Colonic mucosa (tissue), 4 donors: Measurements from ENCODE around the gene SEMA5A. TPM values are rescaled to one million over a fixed set of nuclear protein-coding genes. Genes with fewer than 3 reads are reported as not detected.

ENCODE experiments used
- DNase-seq: peaks from one replicate; pipeline ENCODE4 v3.0.0-alpha.2; 2020
- H3K27ac ChIP-seq: fragments of 200-600 bp; one replicate; pipeline ENCODE4 v1.8.0; 2021
- H3K27me3 ChIP-seq: fragments of 200-600 bp; one replicate; pipeline ENCODE4 v1.8.0; 2021
- H3K36me3 ChIP-seq: fragments of 200-600 bp; one replicate; pipeline ENCODE4 v1.8.0; 2021
- H3K4me1 ChIP-seq: fragments of 200-600 bp; one replicate; pipeline ENCODE4 v1.8.0; 2021; ENCODE audit warnings: mild to moderate bottlenecking
- H3K4me3 ChIP-seq: fragments of 200-600 bp; one replicate; pipeline ENCODE4 v1.8.0; 2021
- H3K9ac ChIP-seq, 2 donors: one replicate each; pipeline ENCODE4 v1.7.0; 2013; ENCODE audit warnings: control low read depth in 2 of 2, low read depth in 2 of 2, low read length in 2 of 2
- H3K9me3 ChIP-seq: fragments of 200-600 bp; one replicate; pipeline ENCODE4 v1.8.0; 2021
- CTCF ChIP-seq: fragments of 200-600 bp; IDR thresholded peaks from one replicate; pipeline ENCODE4 v1.8.0; 2022; ENCODE audit warnings: antibody characterized with exemption, mild to moderate bottlenecking
- intact Hi-C: fragments of 100-400 bp; cut with DNase I; formaldehyde crosslinking; loops from one replicate; pipeline ENCODE4 v1.14.1; 2022
- total RNA-seq, 2 donors: library from RNA; stranded (reverse); fragmentation: NEBNext Ultra II Directional in 1 of 2; extraction: Animal tissue kit (Norgen Biotek cat#: 25700) in 1 of 2; gene quantifications; one replicate each; pipeline ENCODE4 v1.2.1, GENCODE V29; 2021
- donor health status: healthy.
- donor health status: DM: no; HTN: no; CAD: no.
- donor health status: DM: no; HTN: no; CAD: no.

Gene SEMA5A
- total RNA-seq, 2 donors from 2014 or later: 23.3 to 32.7 TPM

- DNase-seq: no peak
- no peak overlapping the region for H3K27ac ChIP-seq
These were observed 362.8 kb downstream of the SEMA5A start for GRCh38 chr5:9182899-9183695.

DNA sequence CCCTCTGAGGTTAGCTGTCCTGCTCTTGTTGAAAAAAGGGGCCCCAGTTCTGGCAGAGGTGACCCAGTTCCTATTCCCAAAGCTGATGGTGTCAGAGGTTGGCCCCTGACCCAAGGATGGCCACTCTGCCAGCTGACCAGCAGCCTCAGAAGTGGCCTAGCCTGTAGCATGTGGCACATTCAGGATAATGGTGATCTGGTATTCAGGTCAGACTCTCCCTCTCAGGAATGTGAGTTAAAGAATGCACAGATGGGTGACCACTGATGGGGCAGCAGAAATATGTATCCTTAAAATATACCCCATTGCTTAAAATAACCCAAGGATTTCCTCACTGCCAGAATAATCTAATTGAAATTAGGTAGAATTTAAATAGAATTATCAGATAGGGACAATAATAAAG is 369.2 kb downstream of the SEMA5A start:
- Histone ChIP-seq H3K9ac (no peak overlapping the region), H3K4me3 (no peak overlapping the region), H3K4me1 (no peaks in the 10 kb centered on the region), H3K36me3 (no peaks in the 10 kb centered on the region), H3K27me3 (no peaks in the 10 kb centered on the region), H3K27ac (no peak overlapping the region), H3K9me3 (no peaks in the 10 kb centered on the region)
- intact Hi-C loops: no loop called here
- TF ChIP-seq CTCF: no peak
- DNase-seq: no peak

More at GRCh38 chr5:9182899-9183695, 362.8 kb downstream of the SEMA5A start:
- no peak overlapping the region for H3K9ac ChIP-seq
- intact Hi-C loops: no loop called here
- H3K9me3 ChIP-seq: no peaks in the 10 kb centered on the region
- H3K36me3 ChIP-seq: no peaks in the 10 kb centered on the region
- no peaks in the 10 kb centered on the region for H3K4me1 ChIP-seq
- no peak for TF ChIP-seq CTCF
- H3K27me3 ChIP-seq: no peaks in the 10 kb centered on the region
- H3K4me3 ChIP-seq: no peak overlapping the region

- no peaks in the 10 kb centered on the region for H3K36me3 ChIP-seq
- DNase-seq: no peak
- no peak for TF ChIP-seq CTCF
- no peaks in the 10 kb centered on the region for H3K27me3 ChIP-seq
- no peak overlapping the region for H3K27ac ChIP-seq
- intact Hi-C loops: no loop called here
- H3K4me3 ChIP-seq: no peak overlapping the region
- H3K9me3 ChIP-seq: no peaks in the 10 kb centered on the region
- no peak overlapping the region for H3K9ac ChIP-seq
- no peaks in the 10 kb centered on the region for H3K4me1 ChIP-seq
These were observed 371.4 kb downstream of the SEMA5A start for GRCh38 chr5:9174446-9174845.

- Histone ChIP-seq H3K9ac (no peak overlapping the region), H3K27me3 (no peaks in the 10 kb centered on the region), H3K4me1 (no peaks in the 10 kb centered on the region), H3K36me3 (no peaks in the 10 kb centered on the region), H3K9me3 (no peaks in the 10 kb centered on the region), H3K27ac (no peak overlapping the region), H3K4me3 (no peak overlapping the region)
- TF ChIP-seq CTCF: no peak
- intact Hi-C loops: no loop called here
- no peak for DNase-seq
These were observed 372.4 kb downstream of the SEMA5A start for GRCh38 chr5:9173281-9174048.

GRCh38 chr5:9170026-9170425 is 375.8 kb downstream of the SEMA5A start:
- no peak for DNase-seq
- Histone ChIP-seq H3K9ac (no peak overlapping the region), H3K27me3 (no peaks in the 10 kb centered on the region), H3K4me3 (no peak overlapping the region), H3K4me1 (no peaks in the 10 kb centered on the region), H3K36me3 (no peaks in the 10 kb centered on the region), H3K9me3 (no peaks in the 10 kb centered on the region), H3K27ac (no peak overlapping the region)
- no peak for TF ChIP-seq CTCF
- intact Hi-C loops: no loop called here
